GM21360 (cell line): ENCODE data around the gene DCTD.

Experiments used
- ATAC-seq: cut with Tn5 transposase; IDR thresholded peaks from one replicate; pipeline ENCODE4 v1.9.1; 2021; ENCODE audit warnings: mild to moderate bottlenecking, moderate library complexity; ENCODE audit not compliant: unreplicated experiment

Gene DCTD

DNA sequence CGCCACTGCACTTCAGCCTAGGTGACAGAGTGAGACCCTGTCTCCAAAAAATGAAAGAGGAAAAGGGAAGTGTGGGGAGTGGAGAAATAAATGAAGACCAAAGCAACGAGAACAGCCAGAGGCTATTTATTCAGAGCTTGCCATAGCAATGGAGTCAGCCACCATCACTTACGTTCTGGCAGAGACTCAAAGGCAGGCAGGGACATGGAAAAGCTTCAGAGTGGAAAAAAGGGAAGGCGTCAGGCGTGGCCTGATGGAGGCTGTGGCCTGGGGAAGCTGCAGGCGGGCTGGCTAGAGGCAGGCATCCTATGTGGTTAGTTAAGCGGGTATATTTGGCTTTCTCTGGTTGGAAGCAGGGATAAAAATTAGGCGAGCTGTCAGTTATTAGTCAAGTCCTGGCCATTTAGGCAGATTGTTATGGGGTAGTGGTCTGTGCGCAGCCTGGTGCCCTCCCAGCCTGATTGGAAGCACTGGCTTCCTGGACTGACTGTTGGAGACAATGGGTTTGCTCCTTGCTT lies 73.3 kb downstream of the DCTD start:
- no peak for ATAC-seq

DNA sequence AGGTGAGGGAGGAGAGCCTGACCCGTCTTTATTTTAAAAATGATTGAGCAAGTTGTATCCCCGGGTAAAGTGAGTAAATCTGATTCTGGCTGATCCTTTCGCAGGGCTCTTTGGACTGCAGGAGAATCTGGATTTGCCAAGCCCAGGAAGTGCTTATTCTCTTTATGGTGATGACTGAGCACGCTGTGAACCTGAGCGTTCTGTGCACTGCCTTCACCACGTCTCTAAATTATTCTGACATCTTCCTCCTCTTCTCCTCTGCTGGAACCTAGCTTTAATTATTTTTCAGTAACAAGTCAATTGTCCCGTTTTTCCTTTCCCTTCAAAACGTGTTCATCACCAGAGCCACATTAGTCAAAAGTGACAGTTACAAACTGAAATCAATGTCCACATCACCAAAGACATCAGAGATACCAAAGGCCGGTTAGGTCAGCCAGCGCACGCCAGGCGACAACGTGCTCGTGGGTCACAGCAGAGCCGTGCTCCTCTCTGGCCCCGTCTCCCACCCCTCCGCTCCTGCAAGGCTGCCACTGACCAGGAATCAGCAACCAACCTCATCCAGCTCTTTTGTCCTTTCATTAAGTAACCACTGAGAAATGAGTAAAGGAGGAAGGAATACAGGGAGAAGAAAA lies 74.3 kb downstream of the DCTD start:
- no peak for ATAC-seq

DNA sequence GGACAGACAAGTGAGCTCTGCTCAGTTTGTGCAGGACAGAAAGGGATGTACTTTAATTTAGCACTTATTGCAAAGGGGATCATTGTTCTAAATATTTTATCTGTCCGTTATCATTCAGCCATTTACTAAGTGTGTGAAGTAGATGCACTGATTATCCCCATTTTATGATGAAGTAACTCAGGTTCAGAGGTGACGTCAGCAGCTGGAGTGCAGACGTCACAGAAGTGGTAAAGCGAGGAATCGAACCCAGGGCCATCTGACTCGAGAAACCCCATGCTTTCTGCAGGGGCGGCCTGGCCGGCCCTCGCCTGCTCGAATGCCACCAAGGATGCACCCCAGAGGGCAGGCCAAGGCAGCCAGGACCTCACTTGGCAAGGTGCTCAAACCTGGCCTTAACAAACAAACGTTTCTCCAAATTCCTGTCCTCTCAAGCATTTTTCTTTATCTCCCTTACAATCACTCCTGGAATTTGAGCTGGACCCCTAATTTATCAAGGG lies 75.0 kb downstream of the DCTD start:
- no peak for ATAC-seq

DNA sequence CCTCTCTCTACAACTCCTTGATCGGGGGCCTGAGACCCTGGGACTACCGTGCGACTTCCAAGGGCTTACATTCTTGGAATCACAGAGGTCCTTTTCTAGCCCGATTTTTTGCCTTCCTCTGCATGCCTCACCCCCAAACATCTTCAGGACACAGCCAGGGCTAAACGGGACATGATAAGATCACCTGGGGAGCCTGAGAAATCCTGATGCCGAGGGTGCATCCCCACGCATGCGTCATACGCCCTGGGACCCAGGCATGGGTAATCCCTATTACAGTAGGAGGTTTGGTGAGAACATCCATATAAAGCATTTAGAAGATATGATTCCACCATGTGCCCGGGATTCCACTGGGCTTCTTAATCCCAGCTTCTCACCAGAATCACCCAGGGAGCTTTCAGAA lies 77.1 kb downstream of the DCTD start:
- no peak for ATAC-seq
